Endometrial microvascular endothelial cells (primary cell): ENCODE results near the gene CST4. TPM values are rescaled to one million over a fixed set of nuclear protein-coding genes. Genes with fewer than 3 reads are reported as not detected.
"Not testable (repeated sequence)": the region's sequence is repeated elsewhere in the genome, so short reads cannot be mapped to it uniquely, and the experiment has no call there.

Experiments
- in situ Hi-C: cut with HindIII; loops from 2 replicates; pipeline ENCODE4 v1.10.0; 2017; ENCODE audit warnings: low sequenced_read_pairs, low pct_unique_long_range_greater_than_20kb; ENCODE audit errors: inconsistent ontology term
- total RNA-seq: library from RNA; depleted of rRNA; stranded (reverse); fragments of >200 nt; gene quantifications from one replicate; pipeline ENCODE4 v1.2.3, GENCODE V29; 2015; ENCODE audit errors: inconsistent ontology term

CST4 gene
- total RNA-seq, 1 donor from 2014 or later: not detected

DNA sequence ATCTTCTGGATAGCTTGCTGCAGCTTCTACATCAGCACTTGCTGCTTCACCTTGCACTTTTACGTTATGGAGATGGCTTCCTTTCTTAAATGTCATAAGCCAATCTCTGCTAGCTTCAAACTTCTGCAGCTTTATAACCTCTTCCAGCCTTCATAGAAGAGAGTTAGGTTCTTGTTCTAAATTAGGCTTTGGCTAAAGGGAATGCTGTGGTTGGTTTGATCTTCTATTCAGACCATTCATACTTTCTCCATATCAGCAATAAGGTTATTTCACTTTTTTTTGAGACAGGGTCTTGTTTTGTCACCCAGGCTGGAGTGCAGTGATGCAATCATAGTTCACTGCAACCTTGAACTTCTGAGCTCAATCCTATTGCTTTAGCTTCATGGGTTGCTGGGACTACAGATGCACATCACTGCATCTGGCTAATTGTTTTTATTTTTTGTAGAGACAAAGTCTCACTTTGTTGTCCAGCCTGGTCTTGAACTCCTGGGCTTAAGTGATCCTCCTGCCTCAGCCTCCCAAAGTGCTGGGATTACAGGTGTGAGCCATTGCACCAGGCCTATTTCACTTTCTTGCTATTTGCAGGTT is 38.9 kb downstream of the CST4 start:
- in situ Hi-C loops: no loop called here

DNA sequence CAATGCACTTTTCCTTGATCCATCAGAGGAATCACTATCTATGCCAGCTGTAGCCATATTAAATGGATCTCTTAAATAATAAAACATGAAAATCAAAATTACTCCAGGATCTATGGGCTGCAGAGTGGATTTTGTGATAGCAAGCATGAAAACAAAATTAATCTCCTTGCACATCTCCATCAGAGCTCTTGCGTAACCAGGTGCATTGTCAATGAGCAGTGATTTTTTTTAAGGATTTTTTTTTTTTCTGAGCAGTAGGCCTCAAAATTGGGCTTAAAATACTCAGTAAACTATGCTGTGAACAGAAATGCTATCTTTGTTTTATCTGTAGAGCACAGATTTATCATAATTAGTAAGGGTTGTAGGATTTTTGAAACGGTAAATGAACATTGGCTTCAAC is 39.6 kb downstream of the CST4 start:
- in situ Hi-C loops: no loop called here

DNA sequence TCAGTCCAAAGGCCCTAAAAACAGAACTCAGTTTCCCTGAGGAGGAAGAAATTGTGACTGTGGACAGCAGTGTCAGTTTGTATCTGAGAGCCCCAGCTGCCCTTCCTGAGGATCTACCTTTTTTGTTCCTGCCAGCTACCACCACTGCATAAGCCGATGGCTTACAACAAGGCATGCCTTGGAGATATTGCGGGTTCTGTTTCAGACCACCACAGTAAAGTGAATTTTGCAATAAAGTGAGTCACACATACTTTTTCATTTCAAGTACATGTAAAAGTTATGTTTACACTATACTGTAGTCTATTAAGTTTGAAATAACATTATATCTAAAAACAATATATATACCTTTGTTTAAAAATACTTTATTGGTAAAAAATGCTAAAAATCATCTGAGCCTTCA is 41.5 kb downstream of the CST4 start:
- in situ Hi-C loops: no loop called here

DNA sequence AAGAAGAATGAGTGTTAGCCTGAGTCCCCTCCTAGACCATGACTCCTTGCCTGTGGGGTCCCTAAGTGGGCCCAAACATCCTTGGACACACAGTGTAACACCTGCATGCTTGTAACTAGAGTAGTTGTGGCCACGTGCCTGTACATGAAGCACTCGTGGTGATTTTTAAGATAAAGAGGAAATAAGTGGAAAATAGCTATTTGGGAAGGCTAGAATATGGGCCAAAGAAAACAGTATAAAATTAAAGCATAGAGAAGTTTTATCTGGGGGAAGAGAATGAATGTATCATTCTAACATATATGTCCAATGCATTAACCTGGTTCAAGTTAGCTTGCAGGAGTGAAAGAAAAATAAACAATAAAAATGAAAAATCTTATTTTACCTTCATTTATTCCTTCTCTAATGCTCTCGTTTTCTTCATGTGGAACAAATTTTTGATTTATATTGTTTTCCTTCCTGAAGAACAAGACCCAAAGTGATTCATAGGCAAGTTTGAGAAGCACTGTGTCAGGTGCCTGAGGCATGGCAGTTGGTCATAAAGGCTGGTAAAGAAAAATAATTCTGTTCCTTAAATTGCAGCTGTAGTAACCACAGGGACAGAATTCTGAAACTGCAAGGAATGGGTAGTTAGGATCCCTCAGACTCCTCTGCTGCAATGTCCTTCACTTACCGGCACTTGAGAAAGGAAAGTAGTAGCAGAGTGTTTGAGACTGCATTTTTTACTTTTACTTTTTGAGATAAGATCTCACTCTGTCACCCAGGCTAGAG is 42.5 kb downstream of the CST4 start:
- in situ Hi-C loops: no loop called here

DNA sequence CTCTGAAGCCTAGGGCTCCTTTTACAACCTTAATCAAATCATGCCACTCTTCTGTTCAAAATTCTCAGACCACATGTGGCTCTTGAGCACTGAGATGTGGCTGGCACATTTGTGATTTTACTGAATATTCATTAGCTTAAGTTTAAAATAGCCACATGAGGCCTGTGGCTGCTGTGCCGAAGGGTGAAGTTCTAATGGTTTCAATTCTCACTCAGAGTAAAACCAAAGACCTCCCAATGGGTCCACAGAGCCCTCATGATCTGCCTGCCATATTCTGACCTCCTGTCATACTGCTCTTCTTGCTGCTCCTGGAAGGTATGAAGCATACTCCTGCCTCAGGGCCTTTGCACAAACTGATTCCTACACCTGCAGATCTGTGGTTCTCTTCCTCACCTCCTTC is 43.3 kb downstream of the CST4 start:
- in situ Hi-C loops: no loop called here

DNA sequence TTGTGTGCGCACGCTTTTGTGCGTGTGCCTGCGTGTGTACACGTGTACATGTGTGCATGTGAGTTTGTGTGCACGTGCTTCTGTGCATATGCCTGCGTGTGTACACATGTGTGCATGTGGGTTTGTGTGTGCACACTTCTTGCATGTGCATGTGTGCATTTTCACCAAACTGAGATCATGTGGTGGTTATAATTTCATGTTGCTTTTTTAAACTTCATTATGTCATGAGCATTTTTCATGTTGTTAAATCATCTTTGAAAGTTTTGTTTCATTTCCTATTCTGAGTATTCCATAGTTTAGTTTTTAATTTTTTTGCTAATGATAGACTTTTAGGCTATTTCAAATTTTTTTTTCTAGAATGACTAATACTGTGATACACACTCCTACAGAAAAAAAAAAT is 44.7 kb downstream of the CST4 start:
- in situ Hi-C loops: no loop called here

DNA sequence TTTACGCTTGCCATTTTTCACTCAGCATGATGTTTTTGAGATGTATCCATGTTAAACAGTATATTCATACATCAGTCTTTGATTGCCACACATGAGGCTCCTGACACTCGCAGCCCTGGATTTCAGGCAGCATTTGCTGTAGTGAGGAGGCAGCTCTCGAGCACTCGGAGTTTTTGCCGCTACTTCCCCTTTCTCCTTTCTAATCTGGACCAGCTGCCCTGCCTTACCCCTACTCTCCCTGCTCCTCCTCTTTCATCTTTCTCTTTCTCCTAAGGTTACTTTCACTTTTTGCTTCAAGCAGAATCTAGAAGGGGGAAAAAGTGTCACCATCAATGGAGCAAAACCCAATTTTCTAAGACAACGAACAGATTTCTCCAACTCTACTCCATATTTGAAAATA is 45.2 kb downstream of the CST4 start:
- in situ Hi-C loops: no loop called here

DNA sequence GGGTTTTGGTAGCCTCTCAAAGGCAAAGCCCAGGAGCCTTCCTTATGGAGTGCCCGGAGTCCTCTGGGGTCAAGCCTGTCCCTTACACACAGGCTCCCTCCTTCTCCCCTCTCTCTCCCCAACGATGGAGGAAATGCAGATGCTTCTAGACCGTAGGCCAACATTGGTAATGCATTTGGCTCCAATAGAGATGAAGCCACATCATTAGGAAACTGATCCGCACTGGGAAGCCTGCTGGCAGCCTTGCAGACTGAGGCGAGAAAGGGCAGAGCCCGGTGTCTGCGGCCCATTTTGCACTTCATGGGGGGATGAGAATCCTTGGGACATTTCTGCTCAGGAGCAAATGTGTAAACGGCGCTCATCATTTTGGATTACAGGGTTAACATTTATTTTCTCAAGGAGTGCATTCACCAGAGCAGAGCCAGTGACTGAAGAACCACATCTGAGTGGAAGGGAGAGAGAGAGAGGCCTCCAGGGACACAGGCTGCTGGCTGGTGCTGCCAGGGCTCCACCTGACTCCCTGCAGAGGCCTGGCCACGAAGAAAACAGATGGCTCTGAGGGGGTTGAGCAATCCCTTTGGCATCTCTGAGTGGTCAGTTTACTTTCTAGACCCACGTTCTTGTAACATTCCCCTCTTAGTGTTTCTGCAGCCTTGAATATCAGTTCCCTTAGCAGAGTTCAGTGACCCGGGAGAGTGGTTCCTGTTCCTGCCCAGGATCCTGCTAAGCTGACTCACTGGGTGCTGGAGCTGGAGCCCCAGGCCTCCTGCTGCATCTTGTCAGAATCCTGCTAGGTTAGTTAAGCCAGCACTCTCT is 46.7 kb downstream of the CST4 start:
- in situ Hi-C loops: no loop called here

DNA sequence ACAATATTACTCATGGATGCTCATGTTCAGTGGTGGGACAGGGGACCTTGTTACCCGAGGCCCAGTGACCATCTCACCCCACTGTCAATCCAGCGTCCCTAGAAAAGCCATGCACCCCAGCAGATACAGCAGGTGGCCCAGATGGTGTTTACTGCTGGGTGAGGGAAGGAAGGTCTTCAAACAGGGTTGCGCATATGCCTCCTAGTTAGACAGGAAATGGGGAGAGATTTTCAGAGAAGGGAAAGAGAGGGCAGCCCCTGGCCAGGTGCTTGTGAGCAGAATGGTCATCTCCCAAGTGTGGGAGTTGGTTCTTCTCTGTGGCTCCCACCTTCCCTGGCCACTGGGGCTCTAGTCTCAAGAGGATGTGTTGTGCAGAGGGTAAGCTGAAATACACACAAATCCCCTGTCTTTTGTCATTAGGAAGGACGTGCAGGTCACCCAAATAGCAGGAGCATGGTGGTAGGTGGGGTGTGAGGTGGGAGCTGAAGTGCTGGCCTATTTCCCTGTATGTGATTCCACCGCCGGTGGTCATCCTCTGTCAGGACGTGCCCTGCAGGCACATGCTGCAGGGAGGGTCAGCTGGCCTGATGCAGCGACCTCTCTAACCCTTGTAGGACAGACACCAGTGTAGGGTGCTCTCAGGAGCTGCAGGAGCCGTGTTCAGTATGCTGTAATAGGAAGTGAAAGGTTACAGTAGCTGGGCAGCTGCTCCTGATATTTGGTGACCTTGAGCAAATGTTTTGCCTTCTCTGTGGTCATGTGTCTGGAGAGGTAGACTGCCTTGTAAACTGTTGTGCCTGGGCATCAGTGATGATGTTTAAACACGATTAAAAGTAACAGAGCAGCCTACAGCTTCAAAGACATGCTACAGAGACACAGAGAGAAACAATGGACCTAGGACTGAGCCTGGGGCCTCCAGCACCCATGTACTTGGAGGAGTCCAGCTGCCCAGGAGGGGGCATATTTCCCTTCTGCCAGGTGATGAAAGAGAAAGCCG is 47.9 kb downstream of the CST4 start:
- in situ Hi-C loops: no loop called here

DNA sequence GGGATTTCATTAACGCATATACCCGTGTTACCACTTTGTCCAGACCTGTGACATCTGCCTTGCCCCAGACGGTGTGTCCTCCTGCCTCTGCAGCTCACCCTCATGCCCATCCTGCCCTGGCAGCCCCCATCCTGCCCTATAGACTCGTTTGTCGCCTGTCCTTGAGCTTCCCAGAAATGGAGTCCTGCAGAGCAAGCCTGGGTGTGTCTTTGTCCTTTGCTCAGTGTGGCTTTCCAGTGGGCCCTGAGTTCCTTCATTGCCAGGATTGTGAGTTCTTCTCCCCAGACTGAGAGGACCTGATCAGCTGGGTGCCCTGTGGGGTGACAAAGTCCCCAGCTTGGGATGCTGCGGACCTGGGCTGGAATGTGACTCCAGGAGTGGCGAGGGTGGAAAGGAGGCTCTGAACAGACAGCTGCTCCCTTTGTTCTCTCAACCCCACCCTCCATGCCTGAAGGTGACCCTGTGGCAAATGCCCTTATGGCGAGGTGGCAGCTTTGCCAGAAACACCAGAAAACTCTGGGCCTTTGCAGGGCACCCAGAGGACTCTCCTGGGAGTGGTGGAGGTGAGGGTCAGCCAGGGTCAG is 48.7 kb downstream of the CST4 start:
- in situ Hi-C loops: no loop called here

DNA sequence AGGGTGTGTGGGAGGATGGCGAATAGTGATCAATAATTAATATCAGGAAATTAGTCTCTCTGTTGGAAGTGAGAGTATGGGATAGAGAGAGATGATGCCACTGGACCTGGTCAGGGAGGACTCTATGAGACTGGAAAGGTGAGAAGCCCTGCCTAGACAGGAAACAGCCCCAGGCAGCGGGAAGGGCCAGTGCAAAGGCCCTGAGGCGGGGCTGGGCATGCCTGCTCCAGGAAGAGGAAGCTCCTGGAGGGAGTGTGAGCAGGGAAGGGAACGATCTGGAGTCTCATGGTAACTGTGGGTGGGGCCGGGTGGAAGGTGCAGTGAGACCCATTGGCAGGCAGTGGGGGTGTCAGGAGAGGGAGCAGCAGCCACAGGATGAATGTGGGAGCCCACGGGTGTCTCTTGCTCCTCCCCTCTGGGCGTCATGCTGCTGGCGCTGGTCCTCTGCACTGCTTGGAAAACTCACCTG is 49.3 kb downstream of the CST4 start:
- in situ Hi-C loops: no loop called here

DNA sequence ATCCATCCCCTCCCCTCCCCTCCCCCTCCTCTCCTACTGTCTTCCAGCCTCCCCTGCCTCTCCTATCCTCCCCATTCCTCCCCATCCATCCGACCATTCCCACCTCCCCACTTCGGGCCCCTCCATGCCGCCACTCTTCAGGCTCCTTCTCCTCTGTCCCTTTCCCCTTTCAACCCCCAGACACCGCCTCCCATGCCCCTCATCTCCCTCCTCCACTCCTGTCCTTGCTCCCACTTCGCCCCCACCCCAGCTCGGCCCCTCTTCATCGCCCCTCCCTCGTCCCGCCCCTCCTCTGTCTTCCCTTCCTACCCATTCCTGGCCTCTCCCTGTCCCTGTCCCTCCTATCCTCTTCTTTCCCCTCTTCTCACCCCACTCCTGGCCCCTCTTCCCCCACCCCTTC is 50.5 kb downstream of the CST4 start:
- in situ Hi-C loops: no loop called here

DNA sequence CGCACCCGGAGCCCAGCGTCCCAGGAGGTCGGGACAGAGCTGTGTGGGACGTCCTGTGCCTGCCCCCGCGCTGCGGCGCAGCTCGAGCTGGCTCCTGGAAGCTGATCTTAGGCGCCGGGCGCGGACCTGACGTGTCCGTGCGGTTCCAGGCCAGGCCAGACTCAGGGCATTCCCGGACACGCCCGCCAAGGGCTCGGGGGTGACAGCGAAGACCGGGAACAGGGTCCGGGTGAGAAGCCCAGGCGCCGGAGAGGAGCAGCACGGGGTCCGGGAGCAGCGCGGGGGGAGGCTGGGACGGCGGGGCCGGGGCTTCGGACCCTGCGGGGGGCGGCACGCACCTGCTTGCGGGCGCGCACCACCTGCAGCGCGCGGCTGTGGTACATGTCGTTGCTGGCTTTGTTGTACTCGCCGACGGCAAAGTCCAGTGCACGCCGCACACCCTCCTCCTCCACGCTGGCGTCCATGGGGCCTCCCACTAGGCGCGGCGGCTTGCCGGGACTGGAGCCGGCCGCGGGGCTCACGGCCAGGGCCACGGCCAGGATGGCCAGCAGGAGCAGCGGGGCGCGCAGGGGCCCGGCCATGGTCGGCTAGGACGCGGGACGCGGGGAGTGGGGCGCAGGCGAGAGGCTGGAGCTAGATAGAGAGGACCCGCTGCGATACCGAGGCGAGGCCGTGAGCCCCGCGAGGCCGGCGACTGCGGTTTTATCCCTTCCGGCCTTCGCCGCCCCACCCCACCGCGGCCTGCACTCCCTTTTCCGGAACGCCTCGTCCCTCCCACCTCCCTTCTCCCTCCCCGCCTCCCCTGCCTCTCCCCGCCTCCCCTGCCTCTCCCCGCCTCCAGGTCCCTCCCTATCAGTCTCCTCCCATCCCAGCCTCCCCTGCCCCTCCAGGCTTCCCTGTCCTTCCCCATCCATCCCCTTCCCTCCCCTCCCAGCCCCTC is 51.3 kb downstream of the CST4 start, which contains the start of gene CST3:
Gene CST3, minus strand, starts transcription at position 674 of the 940 bp plus-strand sequence. Its CDS starts 93 bp downstream, at position 581.
- in situ Hi-C loops: no loop called here

DNA sequence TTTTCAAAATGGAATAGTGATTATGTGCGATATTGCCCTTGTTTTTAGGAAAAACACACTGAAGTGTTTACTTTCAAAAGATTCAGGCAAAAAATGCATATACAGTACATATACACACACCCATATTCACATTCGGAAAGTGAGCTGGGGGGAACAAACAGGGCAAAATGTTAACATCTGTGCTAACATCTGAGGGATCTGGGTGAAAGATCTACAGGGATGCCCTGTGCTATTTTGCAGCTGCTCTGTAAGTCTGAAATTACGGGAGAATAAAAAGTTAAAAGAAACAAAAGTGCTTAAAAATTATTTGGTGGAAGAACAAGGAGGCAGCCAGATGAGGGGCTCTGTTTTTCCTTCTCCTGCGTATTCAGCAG is 51.9 kb downstream of the CST4 start:
- in situ Hi-C loops: no loop called here

DNA sequence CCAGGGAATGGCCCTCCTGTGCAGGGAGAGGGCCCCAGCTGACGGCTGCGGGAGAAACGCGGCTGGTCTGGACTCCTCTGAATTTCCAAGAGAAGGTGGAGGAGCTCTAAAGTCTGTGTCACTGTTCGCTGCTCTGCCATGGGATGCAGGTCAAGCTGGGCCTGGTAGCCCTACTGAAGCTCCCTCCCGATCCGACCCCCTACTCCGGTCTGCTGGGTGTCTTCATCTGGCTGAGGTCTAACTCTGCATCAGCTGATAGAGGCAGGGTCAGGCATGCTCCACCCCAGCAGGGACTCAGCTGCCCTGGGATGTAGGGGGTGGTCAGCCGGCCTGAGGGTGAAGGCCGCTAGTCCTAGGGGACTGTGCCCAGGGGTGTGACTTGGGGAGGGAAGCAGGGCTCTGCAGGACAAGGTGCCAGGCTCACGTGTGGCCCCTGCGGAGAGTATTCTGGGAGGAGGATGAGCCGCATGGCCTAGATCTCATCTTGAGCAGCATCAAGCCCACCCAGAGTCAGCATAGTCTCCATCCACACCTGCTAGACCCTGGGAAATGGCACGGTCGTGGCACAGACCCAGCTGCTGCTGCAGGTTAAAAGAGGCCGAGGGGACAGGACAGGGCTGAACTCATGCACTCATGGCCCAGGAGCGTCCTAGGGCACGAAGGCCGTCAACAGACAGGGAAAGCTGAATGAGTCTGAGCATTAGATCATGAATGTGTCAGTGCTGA is 52.5 kb downstream of the CST4 start:
- in situ Hi-C loops: no loop called here

DNA sequence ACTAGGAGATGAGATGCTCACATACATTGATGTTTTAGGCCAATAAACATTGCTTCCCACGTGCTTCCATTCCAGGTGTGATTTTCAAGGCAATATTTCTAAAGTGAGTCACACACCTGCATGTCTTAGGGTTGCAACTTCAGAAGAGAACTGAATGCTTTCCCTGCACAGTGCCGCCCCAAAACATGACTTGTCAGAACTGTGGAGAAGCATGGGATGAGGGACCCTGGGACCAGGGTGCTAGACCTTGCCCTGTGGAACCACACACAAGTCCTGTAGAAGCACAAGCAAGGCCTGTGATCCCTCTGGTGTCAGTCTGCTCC is 53.1 kb downstream of the CST4 start:
- in situ Hi-C loops: not testable (repeated sequence)
